ENCODE data around the gene HDHD3.

- TF ChIP-seq, protein P1, sequence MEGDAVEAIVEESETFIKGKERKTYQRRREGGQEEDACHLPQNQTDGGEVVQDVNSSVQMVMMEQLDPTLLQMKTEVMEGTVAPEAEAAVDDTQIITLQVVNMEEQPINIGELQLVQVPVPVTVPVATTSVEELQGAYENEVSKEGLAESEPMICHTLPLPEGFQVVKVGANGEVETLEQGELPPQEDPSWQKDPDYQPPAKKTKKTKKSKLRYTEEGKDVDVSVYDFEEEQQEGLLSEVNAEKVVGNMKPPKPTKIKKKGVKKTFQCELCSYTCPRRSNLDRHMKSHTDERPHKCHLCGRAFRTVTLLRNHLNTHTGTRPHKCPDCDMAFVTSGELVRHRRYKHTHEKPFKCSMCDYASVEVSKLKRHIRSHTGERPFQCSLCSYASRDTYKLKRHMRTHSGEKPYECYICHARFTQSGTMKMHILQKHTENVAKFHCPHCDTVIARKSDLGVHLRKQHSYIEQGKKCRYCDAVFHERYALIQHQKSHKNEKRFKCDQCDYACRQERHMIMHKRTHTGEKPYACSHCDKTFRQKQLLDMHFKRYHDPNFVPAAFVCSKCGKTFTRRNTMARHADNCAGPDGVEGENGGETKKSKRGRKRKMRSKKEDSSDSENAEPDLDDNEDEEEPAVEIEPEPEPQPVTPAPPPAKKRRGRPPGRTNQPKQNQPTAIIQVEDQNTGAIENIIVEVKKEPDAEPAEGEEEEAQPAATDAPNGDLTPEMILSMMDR (IDR thresholded peaks at IDR 0.05) = no peak
- TF ChIP-seq, protein P2, sequence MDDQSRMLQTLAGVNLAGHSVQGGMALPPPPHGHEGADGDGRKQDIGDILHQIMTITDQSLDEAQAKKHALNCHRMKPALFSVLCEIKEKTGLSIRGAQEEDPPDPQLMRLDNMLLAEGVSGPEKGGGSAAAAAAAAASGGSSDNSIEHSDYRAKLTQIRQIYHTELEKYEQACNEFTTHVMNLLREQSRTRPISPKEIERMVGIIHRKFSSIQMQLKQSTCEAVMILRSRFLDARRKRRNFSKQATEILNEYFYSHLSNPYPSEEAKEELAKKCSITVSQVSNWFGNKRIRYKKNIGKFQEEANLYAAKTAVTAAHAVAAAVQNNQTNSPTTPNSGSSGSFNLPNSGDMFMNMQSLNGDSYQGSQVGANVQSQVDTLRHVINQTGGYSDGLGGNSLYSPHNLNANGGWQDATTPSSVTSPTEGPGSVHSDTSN (IDR thresholded peaks at IDR 0.05) = no peak
- TF ChIP-seq EZH2phosphoT487 (IDR thresholded peaks at IDR 0.05; ENCODE audit: borderline replicate concordance, low read depth) (no peak), EP300 (IDR thresholded peaks at IDR 0.05; ENCODE audit: borderline replicate concordance in 1 of 2, low read depth in 1 of 2, low read length in 1 of 2) (no peak), MEF2A (IDR thresholded peaks at IDR 0.05; ENCODE audit: borderline replicate concordance, low read depth) (no peak), REST (IDR thresholded peaks at IDR 0.05; ENCODE audit: low read depth, low read length) (no peak)
Observed at GRCh38 chr9:113328045-113328782, 48.6 kb downstream of the HDHD3 start.

All from SK-N-SH (cell line).